Thymus (tissue), 11 donors: ENCODE measurements around the gene DYRK1A. TPM values are rescaled to one million over a fixed set of nuclear protein-coding genes. Genes with fewer than 3 reads are reported as not detected.

Experiments used
- DNase-seq, 9 donors: peaks; one replicate each; pipeline ENCODE4 v3.0.0-alpha.2; 2013; ENCODE audit warnings: low spot score in 9 of 9, low read depth in 6 of 9, missing footprints in 1 of 9
- H3K27ac ChIP-seq, 2 donors: one replicate each; pipeline ENCODE4 v1.5.1; 2013; ENCODE audit warnings: control low read depth in 1 of 2, low read depth in 1 of 2, low read length in 1 of 2, mild to moderate bottlenecking in 1 of 2, moderate library complexity in 1 of 2
- H3K27me3 ChIP-seq, 2 donors: one replicate each; pipeline ENCODE4 v1.5.1; 2013; ENCODE audit warnings: low read length in 1 of 2; ENCODE audit not compliant: control insufficient read depth in 2 of 2, insufficient read depth in 1 of 2
- H3K36me3 ChIP-seq, 2 donors: one replicate each; pipeline ENCODE4 v1.5.1; 2013; ENCODE audit warnings: low read length in 1 of 2, mild to moderate bottlenecking in 1 of 2, moderate library complexity in 1 of 2; ENCODE audit not compliant: control insufficient read depth in 2 of 2, insufficient read depth in 2 of 2
- H3K4me1 ChIP-seq, 2 donors: one replicate each; pipeline ENCODE4 v1.5.1; 2013; ENCODE audit warnings: low read length in 2 of 2; ENCODE audit not compliant: control insufficient read depth in 2 of 2, insufficient read depth in 2 of 2
- H3K4me3 ChIP-seq, 2 donors: one replicate each; pipeline ENCODE4 v1.5.1; 2013; ENCODE audit warnings: low read length in 2 of 2, control low read depth in 1 of 2, mild to moderate bottlenecking in 1 of 2
- H3K9me3 ChIP-seq, 2 donors: one replicate each; pipeline ENCODE4 v1.5.1; 2013; ENCODE audit warnings: low read length in 1 of 2, mild to moderate bottlenecking in 1 of 2; ENCODE audit not compliant: control insufficient read depth in 2 of 2, insufficient read depth in 1 of 2
- WGBS: extraction: QIAGEN DNeasy Blood & Tissue Kit; methylation state at CpG from one replicate; pipeline ENCODE4 v1.1.7; 2013; 5-methylcytosine and 5-hydroxymethylcytosine counted together
- polyA plus RNA-seq: library from polyadenylated mRNA; stranded (reverse); fragments of 200-250 nt; gene quantifications from one replicate; pipeline ENCODE4 v1.2.3, GENCODE V29; 2013
- total RNA-seq: library from RNA; stranded (reverse); fragments of 120-200 nt; gene quantifications from one replicate; pipeline ENCODE4 v1.2.4, GENCODE V29; 2013
- donor health status: healthy.

Gene DYRK1A
- total and polyA plus RNA-seq, 2 donors: 53.3 to 64.7 TPM

DNA sequence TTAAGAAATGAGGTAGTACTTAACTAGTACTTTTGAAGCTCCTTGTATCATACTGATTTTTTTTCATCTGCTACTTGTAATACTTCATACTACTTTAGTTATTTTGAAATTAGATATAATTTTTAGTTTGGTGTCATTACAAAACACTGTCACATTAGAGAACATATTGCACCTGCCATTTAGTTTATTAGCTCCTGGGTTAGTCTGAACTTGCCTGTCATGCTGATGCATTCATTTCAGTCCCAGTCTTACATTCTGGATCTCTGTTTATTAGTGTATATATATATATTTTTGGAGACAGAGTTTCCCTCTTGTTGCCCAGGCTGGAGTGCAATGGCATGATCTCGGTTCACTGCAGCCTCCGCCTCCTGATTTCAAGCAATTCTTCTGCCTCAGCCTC is 50.3 kb downstream of the DYRK1A start:
- Histone ChIP-seq H3K9me3 (no peaks in the 10 kb centered on the region), H3K4me1 (peaks cover 2 to 6% of the 10 kb centered on the region in 2 donors)

DNA sequence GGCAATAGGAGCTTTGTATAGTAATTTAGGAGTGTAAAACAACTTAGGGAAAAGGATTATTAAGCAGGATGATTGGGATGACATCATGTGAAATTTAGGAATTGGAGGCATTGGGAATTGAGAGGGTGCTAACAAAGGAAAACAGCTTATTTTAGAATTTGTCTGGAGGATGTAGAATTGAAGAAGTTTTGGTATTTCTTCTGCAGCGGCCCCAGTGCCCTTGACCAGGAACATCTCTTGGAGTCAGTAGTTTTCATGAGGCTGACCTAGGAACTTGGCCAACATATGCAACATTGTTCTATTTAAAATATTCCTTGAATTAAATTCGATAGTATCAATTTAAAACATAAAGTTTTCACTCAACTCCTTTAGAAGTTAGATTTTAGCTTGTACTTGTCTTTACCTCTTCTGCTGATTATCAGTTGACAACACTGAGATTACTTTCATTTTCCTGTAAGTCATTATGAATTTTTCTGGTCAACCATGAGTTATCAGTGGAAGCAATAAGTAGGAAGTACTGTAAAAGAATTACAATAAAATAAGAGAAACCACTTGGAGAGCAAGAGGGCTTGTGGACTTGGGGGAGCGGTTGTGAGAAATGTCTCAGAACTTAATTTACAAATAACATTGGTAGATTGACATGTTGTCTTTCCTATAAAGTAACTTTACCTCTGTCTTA is 52.8 kb downstream of the DYRK1A start:
- Histone ChIP-seq H3K27me3 (no peaks in the 10 kb centered on the region), H3K36me3 (peaks cover 2 to 26% of the 10 kb centered on the region in 2 donors), H3K4me1 (peaks cover 0 to 2% of the 10 kb centered on the region in 2 donors), H3K27ac (no peak overlapping the region), H3K4me3 (no peak overlapping the region), H3K9me3 (no peaks in the 10 kb centered on the region)
- no peak for DNase-seq
- WGBS: 97% methylated on average over 3 of the region's 3 CpGs

More for the DNA sequence above, 50.3 kb downstream of the DYRK1A start:
- Histone ChIP-seq H3K4me3 (no peak overlapping the region), H3K27ac (no peak overlapping the region), H3K27me3 (no peaks in the 10 kb centered on the region), H3K36me3 (peaks cover 0 to 15% of the 10 kb centered on the region in 2 donors)
- 99% methylated on average over 2 of the region's 2 CpGs for WGBS
- DNase-seq: no peak

DNA sequence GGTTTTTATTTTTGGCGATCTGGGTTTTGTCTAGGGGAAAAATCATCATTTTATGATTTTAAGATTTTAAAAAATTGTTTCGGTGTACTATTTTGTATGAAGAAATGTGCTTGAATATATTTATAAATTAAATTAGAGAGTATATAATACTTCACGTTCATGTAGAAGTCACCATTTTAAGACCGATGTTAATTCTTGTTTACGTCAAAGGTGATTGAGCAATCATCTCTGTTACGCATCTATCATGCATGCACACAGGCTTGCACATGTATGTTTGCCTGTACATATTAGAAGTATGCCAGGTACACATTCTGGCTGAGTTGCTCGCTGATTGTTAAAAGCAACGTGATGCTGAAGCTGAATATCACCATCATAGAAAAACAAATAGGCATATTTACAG is 54.7 kb downstream of the DYRK1A start:
- Histone ChIP-seq H3K9me3 (no peaks in the 10 kb centered on the region), H3K4me1 (no peaks in the 10 kb centered on the region), H3K27ac (no peak overlapping the region), H3K4me3 (no peak overlapping the region), H3K27me3 (no peaks in the 10 kb centered on the region), H3K36me3 (peaks cover 5 to 31% of the 10 kb centered on the region in 2 donors)
- WGBS: 99% methylated on average over 8 of the region's 8 CpGs
- no peak for DNase-seq

DNA sequence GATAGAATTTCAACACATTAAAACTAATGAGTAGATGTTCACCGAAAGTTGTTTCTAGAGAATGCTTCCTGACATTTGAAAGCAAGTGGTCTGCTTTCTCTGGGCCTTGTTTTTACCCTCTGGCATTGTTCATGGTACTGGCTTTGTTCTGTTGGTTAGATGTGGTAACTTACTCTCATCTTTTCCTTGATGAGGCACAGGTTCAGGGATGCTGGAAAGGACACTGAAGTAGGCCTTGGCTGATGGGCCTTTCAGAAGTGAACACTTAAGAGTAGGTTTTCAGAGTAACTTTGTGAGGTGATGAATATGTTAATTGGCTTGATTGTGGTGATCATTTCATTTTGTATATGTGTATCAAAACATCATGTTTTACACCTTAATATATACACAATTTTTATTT is 55.8 kb downstream of the DYRK1A start:
- Histone ChIP-seq H3K27ac (no peak overlapping the region), H3K9me3 (no peaks in the 10 kb centered on the region), H3K4me1 (no peaks in the 10 kb centered on the region), H3K36me3 (peaks cover 5 to 34% of the 10 kb centered on the region in 2 donors), H3K4me3 (no peak overlapping the region), H3K27me3 (no peaks in the 10 kb centered on the region)
- 97% methylated on average over 1 of the region's 1 CpG for WGBS
- no peak for DNase-seq

DNA sequence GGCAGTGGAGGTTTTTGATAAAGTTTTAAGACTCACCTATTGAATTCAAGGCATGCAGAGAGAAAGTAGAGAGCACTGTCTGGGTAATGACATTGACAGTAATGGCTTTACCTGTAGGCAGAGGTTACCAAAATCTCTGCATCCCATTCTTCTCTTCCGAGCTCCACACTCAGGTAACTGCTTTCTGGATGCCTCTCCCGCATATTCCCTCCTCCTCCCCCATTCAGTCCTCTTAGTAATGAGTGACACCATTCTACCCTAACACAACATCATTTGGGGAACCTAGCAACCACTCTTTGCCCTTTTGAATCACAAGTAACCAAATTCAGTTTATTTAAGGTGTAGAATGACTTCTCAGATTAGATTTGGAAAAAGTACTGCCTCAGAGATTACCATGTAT is 56.5 kb downstream of the DYRK1A start:
- Histone ChIP-seq H3K36me3 (peaks cover 5 to 34% of the 10 kb centered on the region in 2 donors), H3K27ac (no peak overlapping the region), H3K4me1 (no peaks in the 10 kb centered on the region), H3K27me3 (no peaks in the 10 kb centered on the region), H3K9me3 (no peaks in the 10 kb centered on the region), H3K4me3 (no peak overlapping the region)
- DNase-seq: no peak
- WGBS: 50% methylated on average over 2 of the region's 2 CpGs

DNA sequence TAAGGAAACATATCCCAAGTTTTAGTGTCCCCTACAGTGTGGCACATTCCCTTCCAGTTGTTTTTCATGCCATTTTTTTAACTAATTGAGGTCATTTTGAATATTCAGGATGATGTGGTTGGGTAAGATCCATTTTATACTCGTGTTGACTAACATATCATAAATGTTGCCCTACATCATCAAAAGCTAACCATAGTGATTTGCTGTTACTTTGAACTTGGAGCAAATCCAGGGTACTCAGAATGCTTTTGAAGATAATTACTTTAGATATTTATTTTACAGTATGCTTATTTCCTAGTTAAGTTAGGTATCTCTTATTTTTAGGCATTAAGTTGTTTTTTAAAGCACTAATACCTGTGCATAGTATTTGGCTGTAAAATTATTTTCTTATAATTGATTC is 57.8 kb downstream of the DYRK1A start:
- no peak overlapping the region for H3K4me3 ChIP-seq
- no peak overlapping the region for H3K27ac ChIP-seq
- no peaks in the 10 kb centered on the region for H3K27me3 ChIP-seq
- H3K4me1 ChIP-seq: peaks cover 2 to 4% of the 10 kb centered on the region in 2 donors
- peaks cover 5 to 38% of the 10 kb centered on the region in 2 donors for H3K36me3 ChIP-seq
- 67% methylated on average over 1 of the region's 1 CpG for WGBS
- H3K9me3 ChIP-seq: no peaks in the 10 kb centered on the region
- DNase-seq: no peak

DNA sequence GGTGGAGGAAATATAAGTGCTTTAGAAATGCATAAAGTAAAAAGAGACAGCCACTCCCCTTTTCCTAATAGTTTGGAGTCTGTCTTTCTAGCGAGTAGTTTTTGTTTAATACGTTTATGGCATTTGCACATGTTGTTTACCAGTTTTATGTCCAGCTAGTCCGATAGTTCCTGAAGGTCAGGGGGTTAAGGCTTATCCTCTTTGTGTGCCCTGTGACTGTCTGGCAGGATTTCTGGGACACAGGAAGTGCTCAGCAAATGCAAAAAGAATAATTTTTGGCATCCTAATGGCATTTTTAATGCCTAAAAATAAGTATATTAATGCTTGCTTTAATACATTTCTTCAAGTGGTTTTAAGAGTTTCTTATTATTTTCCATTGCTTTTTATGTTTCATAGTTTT is 58.4 kb downstream of the DYRK1A start:
- no peak for DNase-seq
- H3K9me3 ChIP-seq: no peaks in the 10 kb centered on the region
- H3K4me1 ChIP-seq: peaks cover 3 to 6% of the 10 kb centered on the region in 2 donors
- H3K36me3 ChIP-seq: peaks cover 5 to 40% of the 10 kb centered on the region in 2 donors
- H3K4me3 ChIP-seq: no peak overlapping the region
- no peak overlapping the region for H3K27ac ChIP-seq
- no peaks in the 10 kb centered on the region for H3K27me3 ChIP-seq
- WGBS: 97% methylated on average over 3 of the region's 3 CpGs

DNA sequence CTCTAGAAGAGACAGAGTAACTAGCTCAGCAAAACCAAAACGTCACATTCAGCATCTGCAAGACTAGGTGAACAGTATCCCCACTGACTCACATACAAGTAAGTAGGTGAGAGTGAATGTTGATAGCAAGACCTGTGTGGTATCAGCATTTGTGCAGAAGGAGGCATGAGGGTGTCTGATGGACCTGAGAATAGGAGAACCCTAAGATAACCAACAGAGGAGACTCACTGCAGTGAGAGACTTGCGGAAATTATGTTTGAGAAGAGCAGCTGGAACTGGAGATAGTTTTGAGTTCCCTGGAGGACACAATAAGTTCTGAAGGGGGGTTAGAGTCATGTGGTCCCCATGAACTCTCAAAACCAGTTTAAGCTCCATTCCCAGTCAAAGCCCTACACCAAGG is 59.1 kb downstream of the DYRK1A start:
- Histone ChIP-seq H3K4me1 (peaks cover 5 to 11% of the 10 kb centered on the region in 2 donors), H3K4me3 (no peak overlapping the region), H3K9me3 (no peaks in the 10 kb centered on the region), H3K36me3 (peaks cover 5 to 33% of the 10 kb centered on the region in 2 donors), H3K27ac (no peak overlapping the region), H3K27me3 (no peaks in the 10 kb centered on the region)
- no peak for DNase-seq
- over 99% methylated on average over 2 of the region's 2 CpGs for WGBS

DNA sequence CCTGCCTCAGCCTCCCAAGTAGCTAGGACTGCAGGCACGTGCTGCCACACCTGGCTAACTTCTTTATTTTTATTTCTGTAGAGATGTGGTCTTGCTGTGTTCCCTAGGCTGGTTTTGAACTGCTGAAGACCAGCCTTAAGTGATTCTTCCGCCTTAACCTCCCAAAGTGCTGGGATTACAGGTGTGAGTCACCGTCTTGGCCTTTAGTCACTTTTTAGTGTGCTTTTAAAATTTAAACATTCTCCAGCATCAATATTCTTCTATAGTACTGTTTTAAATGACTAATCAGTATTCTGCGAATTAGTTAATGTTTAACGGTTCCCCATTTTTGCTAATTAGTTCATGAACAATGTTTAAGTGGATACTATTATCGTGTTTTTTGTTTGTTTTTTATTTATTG is 60.6 kb downstream of the DYRK1A start:
- H3K27me3 ChIP-seq: no peaks in the 10 kb centered on the region
- H3K36me3 ChIP-seq: peaks cover 5 to 29% of the 10 kb centered on the region in 2 donors
- no peak overlapping the region for H3K27ac ChIP-seq
- 98% methylated on average over 6 of the region's 6 CpGs for WGBS
- no peak for DNase-seq
- no peaks in the 10 kb centered on the region for H3K9me3 ChIP-seq
- no peak overlapping the region for H3K4me3 ChIP-seq
- H3K4me1 ChIP-seq: peaks cover 12 to 19% of the 10 kb centered on the region in 2 donors
